Fibroblast of villous mesenchyme (primary cell): ENCODE results near the gene CALML3. TPM values are rescaled to one million over a fixed set of nuclear protein-coding genes. Genes with fewer than 3 reads are reported as not detected.

ENCODE experiments used
- DNase-seq: peaks from one replicate; pipeline ENCODE4 v3.0.0-alpha.2; 2010; ENCODE audit warnings: low read depth
- H3K4me3 ChIP-seq: 2 replicates; pipeline ENCODE4 v1.5.1; 2011; ENCODE audit warnings: low read depth, mild to moderate bottlenecking, low read length
- total RNA-seq: library from RNA; depleted of rRNA; stranded (reverse); fragments of >200 nt; gene quantifications from 2 replicates; pipeline ENCODE4 v1.2.3, GENCODE V29; 2012
- TF ChIP-seq, protein P1 (sequence below): IDR thresholded peaks from 2 replicates; pipeline ENCODE4 v1.5.1; 2012; ENCODE audit warnings: low read depth, mild to moderate bottlenecking, low read length; ENCODE audit not compliant: insufficient read depth

CALML3 gene
- total RNA-seq, 1 donor, result not detected

DNA sequence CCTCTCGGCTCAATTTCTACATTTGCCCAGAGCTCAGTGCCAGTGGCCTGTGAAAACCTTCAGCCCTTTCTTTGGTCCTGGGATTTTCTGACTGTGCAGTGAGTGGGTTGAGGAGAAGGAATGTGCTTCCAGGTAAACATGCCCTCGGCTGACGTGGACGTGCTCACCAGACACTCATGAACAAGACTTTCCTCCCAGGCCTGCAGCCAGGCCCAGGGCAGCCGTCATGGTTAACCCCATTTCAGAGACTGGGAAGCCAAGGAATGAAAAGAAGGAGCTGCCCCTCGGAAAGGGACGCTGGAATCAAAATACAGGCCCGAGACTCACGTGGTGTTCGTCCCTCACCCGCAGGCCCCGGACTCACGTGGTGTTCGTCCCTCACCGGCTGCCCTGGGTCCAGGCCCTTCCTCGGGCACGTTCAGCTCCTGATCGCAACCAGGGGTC, 16.6 kb upstream of the CALML3 start:
- DNase-seq, result no peak
- H3K4me3 ChIP-seq, result no peak overlapping the region
- TF ChIP-seq, protein P1, sequence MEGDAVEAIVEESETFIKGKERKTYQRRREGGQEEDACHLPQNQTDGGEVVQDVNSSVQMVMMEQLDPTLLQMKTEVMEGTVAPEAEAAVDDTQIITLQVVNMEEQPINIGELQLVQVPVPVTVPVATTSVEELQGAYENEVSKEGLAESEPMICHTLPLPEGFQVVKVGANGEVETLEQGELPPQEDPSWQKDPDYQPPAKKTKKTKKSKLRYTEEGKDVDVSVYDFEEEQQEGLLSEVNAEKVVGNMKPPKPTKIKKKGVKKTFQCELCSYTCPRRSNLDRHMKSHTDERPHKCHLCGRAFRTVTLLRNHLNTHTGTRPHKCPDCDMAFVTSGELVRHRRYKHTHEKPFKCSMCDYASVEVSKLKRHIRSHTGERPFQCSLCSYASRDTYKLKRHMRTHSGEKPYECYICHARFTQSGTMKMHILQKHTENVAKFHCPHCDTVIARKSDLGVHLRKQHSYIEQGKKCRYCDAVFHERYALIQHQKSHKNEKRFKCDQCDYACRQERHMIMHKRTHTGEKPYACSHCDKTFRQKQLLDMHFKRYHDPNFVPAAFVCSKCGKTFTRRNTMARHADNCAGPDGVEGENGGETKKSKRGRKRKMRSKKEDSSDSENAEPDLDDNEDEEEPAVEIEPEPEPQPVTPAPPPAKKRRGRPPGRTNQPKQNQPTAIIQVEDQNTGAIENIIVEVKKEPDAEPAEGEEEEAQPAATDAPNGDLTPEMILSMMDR, result no peak

DNA sequence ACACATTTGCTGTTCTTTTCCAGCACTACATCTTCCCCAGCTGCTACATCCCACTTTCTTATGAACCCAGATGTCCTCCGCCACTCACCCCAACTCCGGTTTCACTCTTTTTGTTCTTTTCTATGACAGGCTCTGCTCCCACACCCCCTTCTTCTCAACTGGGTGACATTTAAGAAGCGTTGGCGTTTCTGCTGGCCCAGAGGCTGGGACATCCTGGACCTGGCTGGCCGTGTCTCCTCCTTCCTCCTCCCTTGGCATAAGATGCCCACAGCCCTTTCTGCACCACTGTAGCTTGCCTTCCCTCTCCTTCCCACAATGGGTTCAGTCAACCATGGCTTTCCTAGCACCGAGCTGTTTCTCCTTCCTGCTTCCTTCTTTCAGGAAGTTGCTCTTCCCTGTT, 16.0 kb upstream of the CALML3 start:
- TF ChIP-seq, protein P1, result no peak
- no peak for DNase-seq
- H3K4me3 ChIP-seq, result no peak overlapping the region

DNA sequence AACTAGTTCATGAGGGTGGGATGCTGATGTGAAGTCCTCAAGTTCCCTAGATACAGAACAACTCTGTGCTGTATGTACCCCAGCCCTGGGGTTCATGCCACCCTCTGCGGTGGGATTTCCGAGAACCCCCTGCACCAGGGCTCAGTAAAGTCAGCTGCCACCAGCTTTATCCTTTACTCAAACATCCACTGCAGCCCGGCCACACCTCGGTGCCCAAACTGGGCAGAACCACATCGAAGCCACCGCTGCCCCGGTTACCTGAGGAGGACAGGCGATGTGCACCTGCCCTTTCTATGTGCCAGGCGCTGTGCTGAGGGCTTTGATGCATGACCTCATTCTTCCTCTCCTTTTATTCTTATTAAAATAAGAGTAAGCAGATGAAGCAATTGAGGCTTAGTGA, 15.5 kb upstream of the CALML3 start:
- H3K4me3 ChIP-seq, result no peak overlapping the region
- DNase-seq, result no peak
- TF ChIP-seq, protein P1, result no peak

DNA sequence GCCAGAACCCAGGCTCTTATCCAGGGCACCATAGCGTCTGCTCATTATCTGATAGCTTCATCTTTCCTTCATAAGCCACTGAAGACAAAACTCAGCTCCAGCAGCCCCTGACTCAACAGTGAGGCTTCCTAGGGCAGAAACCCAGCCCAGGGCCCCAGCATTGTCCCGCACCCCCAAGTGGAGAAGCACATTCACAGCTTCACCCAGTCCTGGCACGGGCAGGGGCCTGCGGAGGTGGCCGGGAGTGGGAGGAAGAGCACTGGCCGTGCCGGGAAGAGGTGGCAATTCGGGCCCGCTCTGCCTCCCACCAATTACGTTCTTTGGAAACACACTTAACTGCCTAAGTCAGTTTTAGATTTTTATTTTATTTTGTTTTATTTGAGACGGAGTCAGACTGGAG, 15.1 kb upstream of the CALML3 start:
- no peak overlapping the region for H3K4me3 ChIP-seq
- TF ChIP-seq, protein P1, result no peak
- no peak for DNase-seq

DNA sequence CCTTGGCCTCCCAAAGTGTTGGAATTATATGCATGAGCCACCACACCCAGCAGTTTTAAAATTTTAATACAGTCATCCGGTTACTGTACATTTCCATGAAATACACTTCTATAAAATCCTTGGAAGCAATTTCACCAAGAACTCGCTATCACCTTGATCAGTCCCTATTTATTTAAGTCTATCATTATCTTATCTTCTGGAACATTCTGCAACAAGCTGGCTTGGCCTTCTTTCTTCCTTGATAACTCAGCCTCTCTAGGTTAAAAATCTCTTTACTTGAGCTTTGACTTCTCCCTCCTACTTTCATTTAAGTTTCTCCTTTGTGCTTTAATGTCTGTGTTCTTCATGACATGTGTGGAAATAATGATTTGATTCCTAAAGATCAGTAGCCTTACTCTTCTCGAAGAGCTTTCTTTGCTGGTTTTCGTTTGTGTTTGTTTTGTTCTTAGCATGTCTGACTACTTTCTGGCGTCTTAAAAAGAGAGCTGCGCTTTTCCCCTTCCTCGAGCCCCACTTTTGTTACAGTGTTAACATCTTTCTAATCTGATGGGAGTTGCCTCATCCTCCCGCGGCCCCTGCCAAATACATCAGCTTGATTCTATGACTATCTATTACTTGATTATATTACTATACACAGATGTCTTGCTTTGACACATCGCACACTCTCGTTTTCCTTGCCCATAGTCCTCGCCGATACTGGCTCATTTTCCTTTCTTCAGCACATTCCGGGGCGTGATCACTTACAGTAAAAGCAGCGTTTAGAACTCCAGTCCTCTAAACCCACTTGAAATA, 14.3 kb upstream of the CALML3 start:
- peak; percentile 44 for DNase-seq
- no peak overlapping the region for H3K4me3 ChIP-seq

DNA sequence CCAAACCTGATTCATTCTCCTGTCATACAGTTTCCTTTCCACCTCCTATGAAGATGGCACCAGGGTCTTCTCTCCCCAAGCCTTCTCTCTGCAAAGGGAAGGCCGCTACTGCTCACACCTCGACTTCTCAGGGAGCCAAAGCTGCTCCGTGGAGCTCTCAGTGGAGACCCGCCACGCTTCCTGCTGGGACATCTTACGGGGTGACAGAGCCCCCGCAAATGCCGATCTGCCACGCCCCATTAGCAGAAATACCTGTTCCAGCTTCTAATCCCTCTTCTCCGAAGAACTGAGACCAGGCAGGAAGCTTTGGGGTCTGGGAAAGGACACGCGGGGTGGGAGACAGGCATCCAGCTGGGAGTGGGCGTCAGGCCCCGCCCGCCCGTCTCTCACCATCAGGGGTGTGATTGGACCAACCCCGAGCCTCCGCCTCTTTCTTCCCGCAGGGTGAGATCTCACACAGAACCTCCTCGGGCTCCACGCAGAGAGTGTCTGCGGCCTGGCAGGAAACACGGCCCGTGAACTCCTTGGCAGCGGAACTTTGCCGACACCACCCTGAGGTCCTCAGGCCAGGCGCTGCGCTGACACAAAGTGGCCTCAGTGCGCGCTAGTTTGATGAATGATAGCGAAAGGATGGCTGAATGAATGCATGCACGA, 13.4 kb upstream of the CALML3 start:
- no peak for DNase-seq
- TF ChIP-seq, protein P1, result no peak
- H3K4me3 ChIP-seq, result no peak overlapping the region

More for the DNA sequence above, 14.3 kb upstream of the CALML3 start:
- TF ChIP-seq, protein P1, result no peak

DNA sequence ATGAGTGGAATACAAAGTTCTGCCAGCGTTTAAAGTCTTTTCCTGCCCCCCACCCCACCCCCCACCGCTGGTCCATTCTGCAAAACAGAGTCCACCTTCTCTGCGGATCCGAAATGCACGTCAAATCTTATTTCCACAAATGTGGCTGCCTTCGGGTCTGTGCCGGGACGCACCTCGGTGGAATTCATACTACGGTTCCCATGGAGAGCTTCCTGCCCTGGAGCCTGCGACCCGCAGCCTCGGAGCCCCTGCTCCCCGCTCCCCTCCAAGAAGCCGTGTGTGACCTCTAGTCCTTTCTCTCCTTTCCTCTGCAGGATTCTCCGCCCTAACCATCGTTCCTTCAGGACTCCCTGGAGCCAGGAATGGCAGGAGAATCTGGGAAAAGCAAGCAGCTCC, 12.9 kb upstream of the CALML3 start:
- H3K4me3 ChIP-seq, result no peak overlapping the region
- TF ChIP-seq, protein P1, result no peak
- no peak for DNase-seq
